Endometrial microvascular endothelial cells (primary cell): ENCODE results near the gene SNRPD2. TPM values are rescaled to one million over a fixed set of nuclear protein-coding genes. Genes with fewer than 3 reads are reported as not detected.
"Not testable (repeated sequence)": the region's sequence is repeated elsewhere in the genome, so short reads cannot be mapped to it uniquely, and the experiment has no call there.

Experiments used
- in situ Hi-C: cut with HindIII; loops from 2 replicates; pipeline ENCODE4 v1.10.0; 2017; ENCODE audit warnings: low sequenced_read_pairs, low pct_unique_long_range_greater_than_20kb; ENCODE audit errors: inconsistent ontology term
- total RNA-seq: library from RNA; depleted of rRNA; stranded (reverse); fragments of >200 nt; gene quantifications from one replicate; pipeline ENCODE4 v1.2.3, GENCODE V29; 2015; ENCODE audit errors: inconsistent ontology term

SNRPD2 gene
- total RNA-seq, 1 donor from 2014 or later: 239 TPM

DNA sequence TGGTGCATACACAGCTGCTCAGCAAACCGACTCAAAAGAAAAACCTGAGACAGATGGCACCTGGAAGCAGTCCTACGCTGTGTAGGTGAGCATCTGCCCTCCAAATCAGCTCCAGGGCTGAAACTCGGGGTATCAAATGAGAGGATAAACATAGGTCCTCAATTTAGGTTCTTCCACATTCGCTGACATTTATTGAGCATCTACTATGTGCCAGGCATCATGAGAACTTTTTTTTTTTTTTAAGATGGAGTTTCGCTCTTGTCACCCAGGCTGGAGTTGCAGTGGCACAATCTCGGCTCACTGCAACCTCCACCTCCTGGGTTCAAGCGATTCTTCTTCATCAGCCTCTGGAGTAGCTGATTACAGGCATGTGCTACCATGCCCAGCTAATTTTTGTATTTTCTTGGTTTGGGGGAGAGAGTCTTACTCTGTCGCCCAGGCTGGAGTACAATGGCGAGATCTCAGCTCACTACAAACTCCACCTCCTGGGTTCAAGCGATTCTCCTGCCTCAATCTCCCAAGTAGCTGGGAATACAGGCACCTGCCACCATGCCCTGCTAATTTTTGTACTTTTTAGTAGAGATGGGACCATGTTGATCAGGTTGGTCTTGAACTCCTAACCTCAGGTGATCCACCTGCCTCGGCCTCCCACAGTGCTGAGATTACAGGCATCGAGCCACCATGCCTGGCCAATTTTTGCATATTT is 14.1 kb upstream of the SNRPD2 start:
- in situ Hi-C loops: no loop called here

DNA sequence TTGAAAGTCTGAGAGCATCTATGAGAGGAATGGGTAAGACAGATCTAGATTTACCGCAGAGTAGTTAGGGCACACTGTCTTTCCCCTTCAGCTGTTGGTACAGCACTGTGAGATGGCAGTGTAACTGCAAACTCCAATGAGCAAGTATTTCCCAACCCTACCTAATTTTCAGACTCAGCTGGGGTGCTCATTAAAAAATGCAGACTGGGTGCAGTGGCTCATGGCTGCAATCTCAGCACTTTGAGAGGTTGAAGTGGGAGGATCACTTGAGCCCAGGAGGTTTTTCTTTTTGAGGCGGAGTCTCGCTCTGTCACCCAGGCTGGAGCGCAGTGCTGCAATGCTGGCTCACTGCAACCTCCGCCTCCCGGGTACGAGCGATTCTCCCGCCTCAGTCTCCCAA is 13.4 kb upstream of the SNRPD2 start:
- in situ Hi-C loops: no loop called here

DNA sequence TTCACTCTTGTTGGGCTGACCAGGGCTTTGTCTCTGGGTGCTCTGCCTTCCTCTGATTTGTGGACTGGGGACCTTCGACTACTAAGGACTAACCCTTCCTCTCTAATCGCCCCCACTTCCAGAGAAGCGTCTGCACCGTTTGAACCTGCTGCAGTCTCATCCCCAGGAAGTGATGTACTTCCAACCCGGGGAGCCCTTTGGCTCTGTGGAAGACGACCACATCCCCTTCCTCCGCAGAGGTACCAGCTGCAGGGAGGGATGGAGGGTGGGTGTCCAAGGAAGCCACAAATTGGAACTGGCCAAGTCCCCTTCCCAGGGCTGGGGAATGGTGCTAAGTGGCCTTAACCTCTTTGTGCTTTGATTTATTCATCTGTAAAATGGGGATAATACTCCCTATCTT is 9.9 kb upstream of the SNRPD2 start:
- in situ Hi-C loops: no loop called here

DNA sequence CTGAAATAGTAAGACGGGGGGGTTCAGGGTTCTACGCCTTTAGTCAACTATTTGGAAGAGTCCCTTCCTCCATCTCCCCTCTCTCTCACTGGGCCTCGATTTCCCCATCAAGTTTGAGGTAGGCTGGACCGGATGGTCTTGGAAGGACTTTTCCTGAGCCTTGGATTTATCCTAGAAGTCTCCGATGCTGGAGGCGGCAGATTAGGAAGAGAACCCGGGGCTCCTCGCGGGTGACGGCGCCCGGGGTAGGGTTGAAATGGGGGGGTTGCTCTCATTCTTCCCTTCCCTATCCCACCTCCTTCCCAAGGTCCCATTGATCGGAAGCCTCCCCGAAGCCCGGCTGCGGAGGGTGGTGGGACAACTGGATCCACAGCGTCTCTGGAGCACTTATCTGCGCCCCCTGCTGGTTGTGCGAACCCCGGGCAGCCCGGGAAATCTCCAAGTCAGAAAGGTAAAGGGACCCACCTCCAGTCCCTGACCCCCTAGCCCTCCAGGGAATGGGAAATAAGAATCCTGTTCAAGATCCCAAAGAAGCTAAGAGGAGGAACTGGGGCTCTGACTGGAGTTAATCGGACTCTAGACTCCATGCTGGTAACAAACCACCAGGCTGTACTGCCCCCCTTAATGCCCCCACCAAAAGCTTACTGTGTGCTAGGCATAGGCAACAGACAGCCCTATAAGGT is 1.5 kb upstream of the SNRPD2 start:
- in situ Hi-C loops: no loop called here

DNA sequence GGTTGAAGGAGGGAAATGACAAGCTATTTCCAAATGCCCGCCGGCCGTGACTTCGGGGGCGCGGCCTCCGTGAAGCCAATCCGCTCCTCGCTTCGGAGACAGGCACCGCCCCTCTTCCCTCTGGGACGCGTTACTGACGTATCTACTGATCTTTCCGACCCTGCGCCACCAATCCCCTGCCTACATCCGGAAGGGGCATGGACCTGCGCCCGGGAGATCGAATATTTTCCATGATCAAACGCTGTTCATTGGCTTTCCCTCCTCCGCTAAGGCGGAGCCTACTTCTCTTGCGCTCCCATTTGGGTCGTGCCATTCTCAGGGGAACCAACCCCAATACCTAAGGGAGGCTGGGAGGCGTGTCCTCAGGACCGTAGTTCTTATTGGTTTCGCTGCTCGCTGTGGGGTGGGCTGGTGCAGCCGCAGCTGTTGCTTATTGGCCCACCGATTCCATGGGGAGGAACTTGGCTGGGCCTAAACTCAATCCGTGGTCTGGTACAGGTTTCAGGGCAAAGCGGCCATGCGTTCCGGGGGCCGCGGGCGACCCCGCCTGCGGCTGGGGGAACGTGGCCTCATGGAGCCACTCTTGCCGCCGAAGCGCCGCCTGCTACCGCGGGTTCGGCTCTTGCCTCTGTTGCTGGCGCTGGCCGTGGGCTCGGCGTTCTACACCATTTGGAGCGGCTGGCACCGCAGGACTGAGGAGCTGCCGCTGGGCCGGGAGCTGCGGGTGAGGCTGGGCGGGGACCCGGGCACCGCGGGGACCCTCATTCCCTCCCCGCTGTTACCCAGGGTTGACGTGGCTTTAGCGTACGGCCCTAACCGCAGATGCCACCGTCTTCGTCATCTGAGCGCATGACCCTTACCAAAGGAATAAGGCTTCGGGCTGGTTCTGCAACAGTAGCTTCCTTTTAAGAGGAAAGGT is 693 bp upstream of the SNRPD2 start, which contains the start of gene QPCTL:
Gene QPCTL (plus strand): TSS at position 480 of the 919 bp plus-strand sequence. CDS start 38 bp downstream, at position 518.
- in situ Hi-C loops: no loop called here

DNA sequence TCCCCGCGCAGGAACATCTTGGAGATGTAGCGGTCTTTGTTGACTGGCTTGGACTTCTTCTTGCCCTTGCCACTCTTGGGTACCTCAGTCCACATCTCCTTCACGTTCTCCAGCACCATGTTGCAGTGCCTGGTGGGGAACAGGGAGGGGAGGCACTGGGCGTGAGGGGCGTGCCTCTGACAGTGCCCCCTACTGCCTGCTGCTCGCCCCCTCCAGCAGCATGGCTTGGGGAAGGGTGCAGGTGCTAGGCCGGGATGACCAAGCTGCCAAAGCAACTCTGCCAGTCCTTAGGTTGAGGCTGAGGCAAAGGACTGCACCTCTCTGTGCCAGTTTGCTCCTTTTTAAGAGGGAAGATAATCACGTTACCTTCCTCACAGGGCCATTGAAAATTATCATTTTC is 4.2 kb downstream of the SNRPD2 start:
- in situ Hi-C loops: no loop called here

DNA sequence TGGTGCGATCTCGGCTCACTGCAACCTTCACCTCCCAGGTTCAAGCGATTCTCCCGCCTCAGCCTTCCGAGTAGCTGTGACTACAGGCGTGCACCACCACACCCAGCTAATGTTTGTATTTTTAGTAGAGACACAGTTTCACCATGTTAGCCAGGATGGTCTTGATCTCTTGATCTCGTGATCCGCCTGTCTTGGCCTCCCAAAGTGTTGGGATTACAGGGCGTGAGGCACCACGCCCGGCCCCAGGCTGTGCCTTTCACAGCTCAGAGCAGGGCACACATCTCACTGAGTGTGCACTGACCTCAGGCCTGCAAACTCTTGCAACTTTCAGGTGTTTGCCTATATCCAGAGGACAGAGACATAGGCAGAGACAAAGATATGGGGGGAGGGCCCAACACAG is 6.7 kb downstream of the SNRPD2 start:
- in situ Hi-C loops: not testable (repeated sequence)

DNA sequence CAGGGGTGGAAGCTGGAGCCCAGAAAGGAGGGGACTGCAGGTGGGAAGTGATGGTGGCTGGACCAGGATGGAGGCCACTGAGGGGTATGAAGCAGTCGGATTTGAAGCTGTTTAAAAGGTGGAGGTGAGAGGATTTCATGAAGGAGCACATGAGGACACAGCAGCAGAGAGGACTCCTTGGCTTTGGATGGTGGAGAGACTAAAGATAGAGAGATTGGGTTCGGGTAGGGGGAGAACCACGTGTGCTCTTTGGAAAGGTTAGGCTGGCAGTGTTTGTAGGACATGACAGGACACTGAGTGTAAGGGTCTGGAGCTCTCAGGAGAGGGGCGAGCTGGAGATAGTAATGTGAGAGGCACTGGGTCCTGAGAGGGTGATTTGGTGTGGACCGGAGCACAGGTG is 8.8 kb downstream of the SNRPD2 start:
- in situ Hi-C loops: no loop called here

DNA sequence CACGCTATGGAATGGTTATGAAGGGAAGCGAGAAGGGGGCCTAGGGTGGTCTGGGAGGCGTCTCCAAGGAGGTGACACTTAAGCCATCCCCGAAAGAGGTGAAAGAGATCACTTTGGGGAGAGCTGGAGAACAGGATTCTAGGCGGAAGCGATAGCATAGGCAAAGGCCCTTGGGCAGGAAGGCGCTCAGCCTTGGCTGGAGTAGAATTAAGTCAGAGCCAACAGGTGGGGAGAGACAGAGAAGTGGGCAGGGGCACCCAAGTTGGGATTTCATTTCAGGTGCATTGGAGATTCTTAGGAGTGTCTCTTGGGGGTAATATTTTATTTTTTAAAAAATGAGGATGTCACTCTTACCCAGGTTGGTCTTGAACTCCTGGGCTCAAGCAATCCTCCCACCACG is 9.6 kb downstream of the SNRPD2 start:
- in situ Hi-C loops: no loop called here

DNA sequence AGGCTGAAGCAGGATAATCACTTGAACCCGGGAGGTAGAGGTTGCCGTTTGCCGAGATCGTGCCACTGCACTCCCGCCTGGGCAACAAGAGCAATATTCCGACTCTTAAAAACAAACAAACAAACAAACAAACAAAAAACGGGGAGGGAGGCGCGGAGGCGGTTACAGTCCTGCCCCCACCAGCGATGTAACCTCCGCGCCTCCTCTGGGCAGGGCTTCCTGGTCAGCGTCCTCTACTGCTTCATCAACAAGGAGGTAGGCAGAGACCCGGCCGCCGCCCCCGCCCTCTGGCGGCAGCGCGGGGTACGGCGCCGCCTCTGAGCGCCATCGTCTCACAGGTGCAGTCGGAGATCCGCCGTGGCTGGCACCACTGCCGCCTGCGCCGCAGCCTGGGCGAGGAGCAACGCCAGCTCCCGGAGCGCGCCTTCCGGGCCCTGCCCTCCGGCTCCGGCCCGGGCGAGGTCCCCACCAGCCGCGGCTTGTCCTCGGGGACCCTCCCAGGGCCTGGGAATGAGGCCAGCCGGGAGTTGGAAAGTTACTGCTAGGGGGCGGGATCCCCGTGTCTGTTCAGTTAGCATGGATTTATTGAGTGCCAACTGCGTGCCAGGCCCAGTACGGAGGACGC is 10.2 kb downstream of the SNRPD2 start:
- in situ Hi-C loops: no loop called here

DNA sequence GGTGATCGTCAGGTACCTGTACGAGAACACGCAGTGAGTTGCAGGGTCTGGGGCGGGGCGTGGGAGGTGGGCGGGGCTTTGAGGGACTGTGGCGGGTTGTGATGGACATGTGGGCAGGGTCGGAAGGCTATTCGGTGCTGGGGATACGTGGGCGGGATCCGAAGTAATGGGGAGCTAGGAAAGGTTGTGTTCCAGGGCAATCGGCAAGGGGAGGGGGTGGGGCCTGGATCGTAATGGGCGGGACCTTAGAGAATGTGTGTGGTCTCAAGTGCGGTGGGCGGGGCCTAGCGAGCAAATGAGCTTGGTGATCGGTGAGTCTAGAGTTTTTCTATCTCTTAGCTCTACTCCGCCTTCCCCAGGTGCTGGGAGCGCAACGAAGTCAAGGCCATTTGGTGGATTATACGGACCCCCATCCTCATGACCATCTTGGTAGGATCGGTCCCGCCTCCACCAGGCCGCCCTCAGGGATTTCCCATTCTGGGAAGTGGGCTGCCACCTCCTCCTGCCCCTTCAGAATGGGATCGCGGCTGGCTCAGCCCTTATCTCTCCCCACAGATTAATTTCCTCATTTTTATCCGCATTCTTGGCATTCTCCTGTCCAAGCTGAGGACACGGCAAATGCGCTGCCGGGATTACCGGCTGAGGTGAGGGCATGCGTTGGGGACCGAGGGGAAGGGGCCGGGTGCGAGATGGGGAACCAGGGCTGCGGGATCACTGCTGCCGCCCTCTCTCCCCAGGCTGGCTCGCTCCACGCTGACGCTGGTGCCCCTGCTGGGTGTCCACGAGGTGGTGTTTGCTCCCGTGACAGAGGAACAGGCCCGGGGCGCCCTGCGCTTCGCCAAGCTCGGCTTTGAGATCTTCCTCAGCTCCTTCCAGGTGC is 14.2 kb downstream of the SNRPD2 start:
- in situ Hi-C loops: no loop called here

DNA sequence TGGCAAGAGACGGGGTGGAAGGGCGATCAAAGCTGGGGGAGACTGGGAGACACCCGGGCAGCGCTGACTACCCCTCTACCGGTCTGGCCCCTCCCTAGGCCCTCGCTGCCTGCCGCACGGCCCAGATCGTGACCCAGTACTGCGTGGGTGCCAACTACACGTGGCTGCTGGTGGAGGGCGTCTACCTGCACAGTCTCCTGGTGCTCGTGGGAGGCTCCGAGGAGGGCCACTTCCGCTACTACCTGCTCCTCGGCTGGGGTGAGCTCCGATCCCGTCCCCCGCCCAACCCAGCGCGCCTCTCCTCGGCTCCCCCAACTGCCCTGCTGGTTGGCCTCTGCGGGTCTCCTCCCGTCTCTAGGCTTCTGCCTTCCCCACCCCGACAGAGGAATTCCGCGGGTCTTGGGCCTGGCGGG is 14.9 kb downstream of the SNRPD2 start:
- in situ Hi-C loops: no loop called here

DNA sequence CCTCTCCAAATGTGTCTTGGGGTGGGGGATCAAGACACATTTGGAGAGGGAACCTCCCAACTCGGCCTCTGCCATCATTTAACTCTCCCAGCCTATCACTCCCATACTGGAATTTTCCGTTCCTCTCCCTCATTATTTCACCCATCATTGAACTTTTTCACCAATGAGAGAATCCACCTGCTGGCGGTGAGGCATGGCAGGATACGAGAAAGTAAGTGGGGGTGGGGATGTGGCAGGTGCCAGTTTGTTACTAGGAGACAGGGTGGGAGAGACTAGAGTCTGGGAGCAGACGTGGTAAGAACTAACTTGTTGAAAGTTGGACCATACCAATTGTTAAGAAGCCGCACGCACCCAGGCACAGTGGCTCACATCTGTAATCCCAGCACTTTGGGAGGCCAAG is 16.8 kb downstream of the SNRPD2 start:
- in situ Hi-C loops: no loop called here

DNA sequence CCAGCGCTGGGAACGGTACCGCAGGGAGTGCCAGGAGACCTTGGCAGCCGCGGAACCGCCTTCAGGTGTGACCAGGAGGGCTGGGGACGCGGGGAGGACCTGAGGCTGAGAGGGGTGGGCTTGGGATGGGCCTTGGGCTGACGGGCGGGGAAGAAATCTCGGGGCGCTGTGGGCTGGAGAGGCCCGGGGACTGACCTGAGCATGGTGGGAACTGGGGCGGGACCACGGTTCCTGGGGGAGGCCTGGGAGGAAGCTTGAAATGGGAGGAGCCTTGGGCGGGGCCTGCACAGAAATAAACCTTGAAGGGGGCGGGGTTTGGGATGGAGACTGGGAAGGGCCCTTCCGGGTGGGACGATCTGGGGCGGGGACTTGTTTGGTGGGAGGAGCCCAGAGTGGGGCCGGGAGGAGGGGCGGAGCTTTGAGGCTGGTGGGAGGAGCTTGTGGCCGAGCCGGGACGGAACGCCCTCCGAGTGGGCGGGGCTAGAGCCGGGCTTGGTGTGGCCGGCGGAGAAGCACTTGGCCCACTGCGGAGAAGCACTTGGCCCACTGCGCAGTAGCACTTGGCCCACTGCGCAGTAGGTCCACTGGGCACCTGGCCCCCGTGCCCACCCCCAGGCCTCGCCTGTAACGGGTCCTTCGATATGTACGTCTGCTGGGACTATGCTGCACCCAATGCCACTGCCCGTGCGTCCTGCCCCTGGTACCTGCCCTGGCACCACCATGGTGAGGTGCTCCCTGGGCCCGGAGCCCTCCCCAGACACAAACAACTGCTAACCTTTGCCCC is 20.9 kb downstream of the SNRPD2 start:
- in situ Hi-C loops: no loop called here

DNA sequence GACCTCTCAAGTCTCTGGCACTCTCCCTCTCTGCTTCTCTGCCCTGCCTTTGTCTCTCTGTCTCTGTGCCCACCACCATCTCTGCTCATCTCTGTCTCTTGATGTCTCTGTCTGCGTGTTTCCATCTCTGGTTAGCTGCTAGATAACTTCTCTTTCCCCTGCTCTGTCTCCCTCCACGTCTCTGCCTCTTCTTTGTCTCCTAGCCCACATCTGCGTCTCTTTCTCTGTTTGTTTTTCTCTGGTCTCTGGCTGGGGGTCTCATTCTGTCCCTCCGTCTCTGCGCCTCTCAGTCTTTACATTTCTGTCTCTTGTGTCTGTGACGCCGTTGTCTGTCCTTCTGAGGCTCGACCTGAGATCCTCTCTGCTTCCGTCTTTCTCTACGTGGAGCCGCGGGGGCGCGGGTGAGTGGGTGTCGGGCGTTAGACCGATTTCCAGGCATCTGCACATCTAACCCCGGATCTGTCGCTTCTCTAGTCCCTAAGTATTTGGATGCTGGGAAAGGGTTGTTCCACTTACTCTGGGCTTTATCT is 23.3 kb downstream of the SNRPD2 start:
- in situ Hi-C loops: no loop called here

DNA sequence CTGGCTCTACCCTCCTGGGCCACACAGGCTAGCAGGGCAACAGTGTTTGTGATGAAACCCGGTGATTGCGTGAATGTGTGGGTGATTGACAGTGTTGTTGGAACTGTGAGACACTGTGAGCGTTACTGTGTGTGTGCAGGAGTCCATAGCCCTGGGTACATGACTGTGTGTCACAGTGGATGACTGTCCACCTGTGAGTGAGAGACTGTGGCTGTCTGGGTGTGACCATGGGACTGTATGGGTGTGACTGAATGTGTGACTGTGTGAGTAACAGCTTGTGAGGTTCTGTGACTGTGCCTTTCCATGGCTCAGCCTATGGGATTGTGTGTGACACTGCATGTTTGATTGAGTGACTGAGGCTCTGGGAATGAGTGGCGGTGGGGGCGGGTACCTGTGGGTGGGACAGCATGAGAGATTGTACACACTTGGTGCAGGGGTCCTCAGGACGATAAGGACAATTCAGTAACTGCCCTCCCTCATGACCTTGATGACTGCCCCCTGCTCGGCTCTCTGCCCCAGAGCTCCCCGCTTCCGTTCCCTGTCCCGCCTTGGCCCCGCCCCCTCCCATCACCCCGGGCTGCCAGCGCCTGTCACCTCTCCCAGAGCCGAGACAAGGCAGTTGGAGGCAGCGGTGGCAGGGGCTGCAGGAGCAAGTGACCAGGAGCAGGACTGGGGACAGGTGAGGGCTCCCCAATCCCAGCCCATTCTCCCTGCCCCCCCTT is 24.0 kb downstream of the SNRPD2 start, which contains the start of gene GIPR:
Gene GIPR (plus strand): TSS at position 602 of the 722 bp plus-strand sequence. CDS start 1,300 bp downstream, outside the sequence.
- in situ Hi-C loops: no loop called here

DNA sequence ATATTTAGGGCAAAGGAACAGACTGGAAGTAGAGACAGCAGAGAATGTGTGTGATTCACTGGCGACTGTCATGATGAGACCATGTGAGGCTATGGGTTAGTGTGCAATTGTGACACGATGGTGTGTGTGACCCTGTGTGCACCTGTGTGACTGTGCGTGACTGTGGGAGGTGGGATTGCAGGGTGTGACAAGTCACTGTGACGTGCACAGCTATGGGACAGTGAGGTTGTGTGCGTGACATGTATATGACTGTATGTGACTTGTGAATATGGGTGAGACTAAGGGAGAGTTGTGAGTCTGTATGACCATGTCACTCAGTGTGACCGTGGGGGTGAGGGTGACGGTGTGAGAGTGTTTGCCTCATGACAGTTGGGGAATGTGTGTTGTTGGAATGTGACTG is 27.2 kb downstream of the SNRPD2 start:
- in situ Hi-C loops: no loop called here
